GM21447 (cell line): ENCODE measurements around the gene CLHC1.
"Not testable (repeated sequence)": the region's sequence is repeated elsewhere in the genome, so short reads cannot be mapped to it uniquely, and the experiment has no call there.

Experiments
- ATAC-seq: cut with Tn5 transposase; IDR thresholded peaks from one replicate; pipeline ENCODE4 v1.9.1; 2021; ENCODE audit not compliant: unreplicated experiment

The CLHC1 gene

DNA sequence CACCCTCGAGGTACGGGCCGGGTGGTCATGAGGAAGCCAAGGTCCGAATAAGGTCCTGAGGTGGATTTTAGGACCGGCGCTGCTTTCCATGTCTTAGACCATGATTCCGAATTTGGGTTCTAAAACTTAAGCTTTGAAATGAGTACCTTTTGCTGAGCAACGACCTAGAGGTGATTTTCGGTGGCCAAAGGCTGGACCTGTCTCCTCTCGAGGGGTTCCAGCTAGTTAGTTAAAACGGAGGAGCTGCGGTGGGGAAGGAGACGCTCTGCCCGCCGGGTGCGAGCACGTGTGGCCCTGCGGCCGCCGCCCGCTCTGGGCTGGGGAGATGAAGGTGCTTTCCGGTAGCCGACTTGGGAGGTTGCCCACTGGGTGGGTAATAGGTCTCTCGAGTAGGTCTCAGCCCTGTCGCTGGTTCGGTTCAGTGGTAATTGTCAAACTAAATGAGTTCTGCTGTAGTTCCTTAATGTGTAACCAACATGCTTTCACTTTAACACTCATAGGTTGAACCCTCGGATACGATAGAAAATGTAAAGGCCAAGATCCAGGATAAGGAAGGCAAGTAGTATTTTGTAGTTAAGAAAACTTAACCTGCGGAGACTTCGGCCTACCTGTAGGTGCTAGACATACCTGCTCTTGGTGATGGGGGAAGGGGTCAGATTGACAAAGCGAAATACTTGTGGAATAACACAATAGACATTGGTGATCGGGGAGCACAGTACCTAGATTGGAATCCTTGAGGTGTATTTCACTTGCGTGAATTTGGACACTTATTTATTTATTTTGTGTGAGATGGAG, 967 bp upstream of the CLHC1 start:
- ATAC-seq, result peak; percentile 23

DNA sequence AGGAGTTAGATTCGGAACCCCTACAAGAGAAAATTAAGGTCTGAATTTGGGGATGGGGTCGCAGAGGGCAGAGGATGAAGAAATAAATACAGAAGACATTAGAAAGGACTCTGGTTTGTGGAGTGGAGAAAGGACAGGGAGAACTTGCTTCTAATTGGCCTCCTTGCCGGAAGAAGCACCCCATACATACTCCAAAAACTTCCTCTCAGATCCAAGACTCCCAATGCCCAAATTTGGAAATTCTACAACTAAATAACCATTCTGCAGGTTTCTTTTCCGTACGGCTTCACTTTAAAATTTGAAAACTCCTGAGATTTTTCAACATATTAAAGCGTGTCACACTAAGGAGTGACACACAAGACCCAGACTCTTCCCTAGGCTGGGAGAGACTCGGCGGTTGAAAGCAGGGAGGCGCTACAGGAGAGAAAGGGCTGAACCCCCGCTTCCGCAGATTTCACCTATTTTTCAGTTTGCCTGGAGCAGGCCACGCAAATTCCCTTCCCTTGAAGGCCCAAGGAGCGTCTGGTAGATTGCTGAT, 478 bp downstream of the CLHC1 start:
- ATAC-seq, result no peak

DNA sequence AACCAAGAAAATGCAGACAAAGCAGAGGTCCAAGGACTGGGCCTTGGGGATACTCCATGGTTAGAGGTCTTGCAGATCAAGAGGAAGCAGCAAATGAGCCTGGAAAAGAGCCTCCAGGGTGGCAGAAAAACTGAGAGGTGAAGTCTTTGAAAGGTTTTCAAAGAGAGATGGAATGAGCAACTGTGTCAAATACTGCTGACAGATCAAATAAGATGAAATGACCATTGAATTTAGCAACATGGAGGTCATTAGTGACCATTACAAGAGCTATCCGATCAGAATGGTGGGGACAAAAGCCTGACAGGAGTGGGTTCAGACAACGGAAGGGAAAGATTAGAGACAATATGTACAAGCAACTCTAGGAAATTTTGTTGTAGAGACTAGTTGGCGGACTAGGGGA, 1.5 kb downstream of the CLHC1 start:
- ATAC-seq, result no peak

DNA sequence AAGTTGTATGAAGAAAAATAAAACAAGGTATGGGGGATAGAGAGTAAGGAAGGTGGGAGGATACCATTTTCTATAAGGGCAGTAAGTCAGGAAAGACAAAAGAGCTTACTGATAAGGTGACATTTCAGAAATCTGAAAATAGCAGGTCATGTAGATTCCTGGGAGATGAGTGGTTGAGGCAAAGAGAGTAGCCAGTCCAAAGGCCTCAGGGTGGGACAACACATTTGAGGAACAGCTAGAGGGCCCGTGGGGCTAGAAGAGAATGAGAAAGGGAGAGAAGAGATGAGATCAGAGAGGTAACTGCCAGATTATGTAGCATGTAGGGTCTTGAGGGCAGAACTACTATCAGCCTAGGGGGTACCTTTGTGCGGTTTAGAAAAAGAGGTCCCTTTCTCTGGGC, 2.9 kb downstream of the CLHC1 start:
- no peak for ATAC-seq

DNA sequence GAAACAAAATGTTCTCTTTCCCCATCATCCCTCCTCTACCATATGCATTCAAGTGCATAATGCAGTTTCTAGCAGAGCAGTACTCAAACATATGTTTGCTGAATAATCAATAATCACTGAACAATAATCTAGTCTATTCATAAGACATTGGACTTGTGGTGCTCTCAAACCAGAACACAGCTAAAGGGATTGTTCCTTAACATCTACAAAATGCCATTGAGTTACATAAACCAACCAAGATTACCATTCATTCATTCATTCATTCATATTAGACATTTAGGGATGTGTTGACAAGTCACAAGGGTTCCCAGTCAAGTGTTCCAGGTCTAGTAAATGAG, 3.9 kb downstream of the CLHC1 start:
- ATAC-seq, result no peak

DNA sequence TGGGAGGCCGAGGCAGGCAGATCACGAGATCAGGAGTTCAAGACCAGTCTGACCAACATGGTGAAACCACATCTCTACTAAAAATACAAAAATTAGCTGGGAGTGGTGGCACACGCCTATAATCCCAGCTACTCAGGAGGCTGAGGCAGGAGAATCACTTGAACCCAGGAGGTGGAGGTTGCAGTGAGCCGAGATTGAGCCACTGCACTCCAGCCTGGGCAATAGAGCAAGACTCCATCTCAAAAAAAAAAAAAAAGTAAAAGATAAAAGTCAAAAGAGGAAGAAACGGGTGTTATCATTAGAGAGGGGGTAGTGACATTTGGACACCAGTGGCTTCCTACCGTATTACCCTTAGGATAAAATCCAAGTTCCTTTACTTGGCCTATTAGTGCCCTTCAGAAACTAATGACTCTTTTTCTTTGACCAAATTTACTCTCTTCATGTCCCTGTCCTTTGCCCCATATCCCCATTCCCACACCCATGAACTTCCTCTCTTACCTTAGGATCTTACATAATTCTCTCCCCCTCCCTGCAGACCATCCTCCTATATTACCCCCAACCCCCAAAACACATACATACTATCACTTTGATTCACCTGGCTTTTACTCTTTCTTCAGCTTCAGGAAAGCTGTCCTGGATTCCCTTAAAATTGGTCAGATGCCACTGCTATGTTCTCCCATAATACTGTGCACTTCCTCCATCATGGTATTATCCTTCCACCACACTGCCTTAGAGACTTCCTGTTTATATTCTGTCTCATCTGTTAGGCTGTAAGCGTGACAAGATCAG, 4.5 kb downstream of the CLHC1 start:
- ATAC-seq, result not testable (repeated sequence)

DNA sequence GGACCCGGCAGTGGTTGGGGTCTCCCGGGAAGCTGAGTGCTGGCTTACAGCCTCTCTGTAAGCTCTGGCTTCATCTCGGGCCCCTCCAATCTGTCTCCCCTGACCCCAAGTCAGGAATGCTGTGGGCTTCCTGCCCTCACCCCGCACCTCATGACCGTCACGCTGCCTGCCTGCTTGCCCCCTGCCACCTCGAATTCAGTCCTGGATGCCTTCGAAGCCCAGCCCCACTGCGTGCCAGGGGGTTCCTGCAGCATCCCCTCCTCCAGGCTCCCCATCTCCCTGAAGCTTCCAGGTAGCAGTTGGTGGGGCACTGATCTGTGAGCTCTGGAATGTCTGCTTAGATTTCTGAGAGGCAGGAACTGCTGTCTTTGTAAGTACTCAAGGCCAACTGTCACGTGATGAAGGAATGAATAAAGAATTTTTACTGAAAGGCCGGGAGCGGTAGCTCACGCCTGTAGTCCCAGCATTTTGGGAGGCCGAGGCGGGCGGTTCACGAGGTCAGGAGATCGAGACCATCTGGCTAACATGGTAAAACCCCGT, 6.5 kb downstream of the CLHC1 start:
- ATAC-seq, result no peak

DNA sequence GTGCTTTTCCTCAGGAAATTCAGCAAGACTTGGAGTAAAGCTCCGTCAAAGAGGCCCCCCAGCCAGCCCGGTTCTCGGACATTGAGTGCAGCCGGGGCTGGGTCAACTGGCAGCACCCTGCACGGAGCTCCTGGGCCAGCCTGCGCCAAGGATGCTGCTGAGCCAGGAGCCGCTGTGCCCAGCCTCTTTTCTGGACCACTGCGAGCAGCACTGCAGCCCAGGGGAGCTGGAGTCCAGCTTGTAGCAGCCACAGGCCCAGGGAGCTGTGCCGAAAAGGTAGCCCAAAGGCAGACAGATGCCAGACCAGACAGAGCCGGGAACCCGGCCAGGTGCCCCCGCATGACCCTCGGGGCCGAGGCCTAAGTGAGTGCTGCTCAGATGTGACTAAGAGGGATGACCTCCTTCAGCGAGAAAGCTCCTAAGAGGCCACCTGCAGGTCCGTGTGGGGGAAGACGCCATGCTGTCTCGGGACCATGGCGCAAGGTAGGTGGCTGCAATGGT, 7.3 kb downstream of the CLHC1 start:
- ATAC-seq, result no peak

DNA sequence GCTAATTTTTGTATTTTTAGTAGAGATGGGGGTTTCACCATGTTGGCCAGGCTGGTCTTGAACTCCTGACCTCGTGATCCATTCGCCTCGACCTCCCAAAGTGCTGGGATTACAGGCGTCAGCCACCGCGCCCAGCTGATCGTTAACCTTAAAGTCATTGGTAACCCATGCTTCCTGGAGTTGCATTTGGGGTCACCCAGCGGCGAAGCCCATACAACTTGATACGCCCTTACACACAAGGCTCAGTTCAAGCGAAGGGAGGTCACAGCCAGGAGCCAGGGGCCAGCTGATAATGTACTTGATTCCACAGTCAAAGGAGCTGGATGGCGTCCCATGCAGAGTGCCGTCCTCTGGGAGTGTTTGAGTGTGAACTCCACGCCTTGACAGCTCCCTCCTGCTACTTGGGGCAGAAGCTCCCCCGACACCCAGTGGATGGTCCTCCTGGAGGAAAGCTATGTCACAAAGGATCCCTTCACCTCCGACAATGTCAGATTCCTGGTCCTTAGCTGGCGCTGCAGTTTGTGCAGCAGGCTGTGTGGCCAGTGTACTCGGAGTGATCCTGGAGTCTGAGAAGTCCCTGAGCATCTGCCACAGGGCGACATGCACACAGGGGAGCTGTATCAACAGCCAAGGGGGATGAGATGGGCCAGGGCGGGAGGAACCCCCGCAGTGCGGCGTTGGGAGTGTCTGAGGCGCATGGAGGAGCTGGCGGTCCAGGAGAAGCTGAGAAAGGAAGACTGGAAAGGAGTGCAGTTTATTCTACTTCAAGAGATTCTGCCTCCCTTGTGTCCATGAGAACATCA, 7.9 kb downstream of the CLHC1 start:
- ATAC-seq, result no peak

DNA sequence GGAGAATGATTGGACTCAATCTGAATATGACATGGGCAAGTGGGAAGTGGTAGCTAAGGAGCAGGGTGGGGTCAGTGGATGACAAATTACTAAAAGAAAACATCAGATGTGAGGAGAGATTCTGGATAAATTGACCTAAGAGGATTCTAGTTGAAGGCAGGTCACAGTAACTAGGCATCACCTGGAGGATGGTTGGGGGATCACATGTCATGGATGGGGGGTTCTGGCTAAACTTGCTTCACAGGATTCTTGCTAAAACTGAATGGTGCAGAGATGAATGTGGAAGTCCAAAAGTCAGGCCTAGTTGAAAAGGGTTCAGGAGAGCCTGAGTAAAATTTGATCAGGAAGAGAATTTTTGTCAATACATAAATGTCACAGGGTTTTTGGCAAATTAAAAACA, 18.3 kb downstream of the CLHC1 start:
- ATAC-seq, result no peak

DNA sequence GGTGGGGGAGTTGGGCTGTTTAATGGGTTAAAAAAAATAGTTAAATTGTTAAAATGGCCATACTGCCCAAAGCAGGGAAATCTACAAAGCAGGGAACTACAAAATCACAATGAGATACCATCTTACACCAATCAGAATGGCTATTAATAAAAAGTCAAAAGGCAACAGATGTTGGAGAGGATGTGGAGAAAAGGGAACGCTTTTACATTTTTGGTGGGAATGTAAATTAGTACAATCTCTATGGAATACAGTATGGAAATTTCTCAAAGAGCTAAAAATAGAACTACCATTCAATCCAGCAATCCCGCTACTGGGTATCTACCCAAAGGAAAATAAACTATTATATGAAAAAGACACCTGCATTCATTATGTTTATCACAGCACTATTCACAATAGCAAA, 27.1 kb downstream of the CLHC1 start:
- ATAC-seq, result no peak

DNA sequence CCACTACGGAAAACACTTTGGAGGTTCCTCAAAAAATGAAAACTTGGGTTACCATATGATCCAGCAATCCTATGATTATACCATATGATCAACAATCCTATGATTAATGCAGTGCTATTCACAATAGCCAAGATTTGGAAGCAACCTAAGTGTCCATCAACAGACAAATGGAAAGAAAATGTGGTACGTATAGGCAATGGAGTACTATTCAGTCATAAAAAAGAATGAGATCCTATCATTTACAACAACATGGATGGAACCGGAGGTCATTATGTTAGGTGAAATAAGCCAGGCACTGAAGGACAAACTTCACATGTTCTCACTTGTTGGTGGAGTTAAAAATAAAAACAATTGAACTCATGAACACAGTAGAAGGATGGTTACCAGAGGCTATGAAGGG, 27.6 kb downstream of the CLHC1 start:
- no peak for ATAC-seq

DNA sequence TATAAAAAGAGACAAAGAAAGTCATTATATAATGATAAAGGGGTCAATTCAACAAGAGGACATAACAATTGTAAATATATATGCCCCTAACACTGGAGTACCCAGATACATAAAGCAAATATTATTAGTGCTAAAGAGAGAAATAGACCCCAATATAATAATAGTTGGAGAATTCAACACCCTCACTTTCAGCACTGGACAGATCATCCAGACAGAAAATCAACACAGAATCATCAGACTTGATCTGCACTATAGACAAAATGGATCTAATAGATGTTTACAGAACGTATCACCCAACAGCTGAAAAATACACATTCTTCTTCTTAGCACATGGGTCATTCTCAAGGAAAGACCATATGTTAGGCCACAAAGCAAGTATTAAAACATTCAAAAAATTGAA, 31.7 kb downstream of the CLHC1 start:
- ATAC-seq, result no peak

DNA sequence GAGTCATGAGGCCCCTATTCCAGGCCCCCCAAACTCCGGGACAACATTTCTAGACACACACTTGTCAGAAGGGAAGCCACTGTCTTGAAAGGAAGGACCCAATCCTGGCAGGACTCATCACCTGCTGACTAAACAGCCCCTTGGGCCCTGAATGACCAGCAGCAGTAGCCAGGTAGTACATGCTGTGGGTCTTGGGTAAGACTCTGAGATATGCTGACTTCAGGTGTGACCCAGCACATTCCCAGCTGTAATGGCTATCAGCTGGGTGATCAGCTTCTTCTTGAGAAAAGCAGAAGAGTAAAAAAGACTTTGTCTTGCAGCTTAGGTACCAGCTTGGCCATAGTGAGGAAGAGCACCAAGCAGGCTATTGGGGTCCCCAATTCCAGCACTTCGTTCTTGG, 35.6 kb downstream of the CLHC1 start:
- no peak for ATAC-seq

DNA sequence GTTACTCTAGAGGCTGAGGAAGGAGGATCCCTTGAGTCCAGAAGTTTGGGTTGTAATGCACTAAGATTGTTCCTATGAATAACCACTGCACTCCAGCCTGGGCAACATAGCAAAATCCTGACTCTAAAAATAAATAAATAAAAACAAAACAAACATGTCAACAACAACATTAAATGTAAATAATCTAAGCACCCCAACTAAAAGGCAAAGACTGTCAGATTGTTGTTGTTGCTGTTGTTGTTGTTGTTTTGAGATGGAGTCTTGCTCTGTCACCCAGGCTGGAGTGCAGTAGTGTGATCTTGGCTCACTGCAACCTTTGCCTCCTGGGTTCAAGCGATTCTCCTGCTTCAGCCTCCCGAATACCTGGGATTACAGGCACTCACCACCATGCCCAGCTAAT, 40.2 kb downstream of the CLHC1 start:
- not testable (repeated sequence) for ATAC-seq

DNA sequence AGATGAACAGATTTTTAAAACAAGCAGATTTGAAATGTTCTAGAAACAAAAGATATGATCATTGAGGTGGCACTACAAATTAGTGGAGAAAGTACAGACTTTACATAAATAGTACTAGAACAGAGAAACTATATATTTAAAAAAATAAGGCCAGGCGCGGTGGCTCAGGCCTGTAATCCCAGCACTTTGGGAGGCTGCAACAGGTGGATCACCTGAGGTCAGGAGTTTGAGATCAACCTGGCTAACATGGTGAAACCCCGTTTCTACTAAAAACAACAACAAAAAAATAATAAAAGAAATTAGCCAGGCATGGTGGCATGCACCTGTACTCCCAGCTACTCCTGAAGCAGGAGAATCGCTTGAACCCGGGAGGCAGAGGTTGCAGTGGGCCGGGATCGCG, 45.3 kb downstream of the CLHC1 start:
- not testable (repeated sequence) for ATAC-seq

DNA sequence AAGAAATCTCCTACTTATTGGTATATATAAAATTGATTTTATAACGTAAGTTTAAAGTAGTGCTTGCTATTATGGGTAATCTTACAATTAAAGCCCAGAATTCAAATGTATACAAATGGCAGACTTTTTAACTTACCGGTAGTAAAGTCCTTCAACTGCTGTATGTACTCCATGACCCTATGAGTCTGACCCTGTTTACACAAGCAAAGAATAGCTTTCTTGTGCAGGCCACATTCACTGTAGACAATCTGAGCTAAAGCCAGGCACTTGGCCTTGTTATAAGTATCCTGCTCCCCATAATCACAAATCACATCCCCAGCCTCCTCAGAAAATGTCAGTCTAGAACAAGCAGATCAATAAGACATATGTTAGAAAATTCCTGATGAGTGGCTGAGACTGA, 51.7 kb downstream of the CLHC1 start:
- no peak for ATAC-seq

DNA sequence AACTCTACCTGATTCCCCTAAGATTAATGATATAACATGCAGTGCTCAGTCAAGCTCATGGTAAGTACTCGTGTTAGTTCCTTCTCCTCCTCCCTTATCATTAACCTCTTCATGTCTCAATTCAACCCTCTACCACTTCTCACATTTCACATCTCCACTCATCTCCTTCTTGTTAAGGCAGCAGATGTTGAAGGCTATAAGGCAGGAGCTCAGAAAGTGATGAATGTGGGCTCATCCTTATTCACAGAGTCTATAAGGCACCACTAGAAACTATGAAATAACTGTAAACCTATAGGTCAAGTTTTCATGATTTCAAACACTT, 56.0 kb downstream of the CLHC1 start:
- no peak for ATAC-seq

DNA sequence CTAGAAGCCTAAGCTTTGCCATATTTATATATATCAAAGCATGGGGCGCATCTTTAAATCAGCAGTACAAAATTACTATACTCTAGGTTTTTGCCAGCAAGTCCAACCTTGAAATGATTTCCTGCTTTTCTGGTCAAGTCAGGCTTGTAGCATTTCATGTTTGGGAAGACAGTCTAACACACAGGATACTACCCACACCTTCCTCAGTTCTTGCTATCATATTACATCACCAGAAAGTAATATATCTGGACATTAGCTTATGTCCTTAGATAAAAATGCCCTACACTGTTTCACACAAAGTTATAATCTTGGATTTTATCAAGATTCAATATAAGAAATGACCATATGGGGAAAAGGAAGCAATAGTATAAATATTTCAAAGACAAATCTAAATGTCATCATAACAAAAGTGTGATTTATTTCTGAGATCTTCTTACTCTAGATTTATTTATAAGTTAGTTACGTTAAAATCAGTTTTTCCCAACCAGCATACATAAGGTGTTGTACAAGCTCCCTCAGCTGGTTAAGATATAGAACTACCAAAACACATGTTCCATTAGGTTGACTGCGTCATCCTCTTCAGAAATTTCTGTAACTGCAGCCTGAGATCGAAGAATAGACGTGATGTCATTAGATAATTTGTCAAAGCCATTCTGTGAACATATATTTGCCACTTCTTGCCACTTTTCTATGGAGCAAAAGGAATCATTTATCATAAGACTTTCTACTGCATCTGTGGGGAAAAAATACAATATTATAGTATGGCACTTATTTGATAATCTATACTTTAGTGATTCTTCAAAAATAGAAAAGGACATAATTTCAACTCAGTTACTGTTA, 56.6 kb downstream of the CLHC1 start:
- no peak for ATAC-seq

DNA sequence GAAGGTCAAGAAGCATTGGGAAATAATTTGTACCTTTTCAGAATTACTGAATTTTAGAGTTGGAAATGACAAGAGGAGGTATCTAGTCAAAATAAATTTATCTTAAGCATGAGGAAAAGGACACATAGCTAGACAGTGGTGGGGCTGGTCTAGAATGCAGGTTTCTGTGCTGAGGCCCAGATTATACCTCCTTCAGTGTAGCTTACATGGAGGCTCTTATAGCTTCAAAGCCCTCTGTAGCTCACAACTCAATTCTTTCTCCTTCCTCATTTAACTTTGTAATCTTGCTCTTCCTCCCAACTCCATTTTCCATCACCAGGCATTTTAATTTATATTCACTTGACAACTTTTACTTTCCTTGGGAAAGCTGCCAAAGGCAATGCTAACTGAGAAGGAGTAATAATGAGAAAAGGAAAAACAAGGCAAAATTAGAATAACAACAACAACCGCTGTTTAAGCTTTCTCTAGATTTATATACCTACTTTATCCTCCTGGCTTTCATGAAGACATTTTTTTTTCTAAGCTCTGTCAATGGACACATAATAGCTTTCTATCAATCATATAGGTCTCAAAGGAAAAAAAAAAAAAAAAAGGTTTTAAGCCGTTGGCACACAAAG, 58.5 kb downstream of the CLHC1 start:
- no peak for ATAC-seq
